ENCODE measurements around the gene IL34. TPM values are rescaled to one million over a fixed set of nuclear protein-coding genes. Genes with fewer than 3 reads are reported as not detected.

The IL34 gene
- total RNA-seq, 2 donors from 2014 or later = 0.89 to 1.5 TPM

GRCh38 chr16:70703835-70704381, 57.5 kb downstream of the IL34 start:
- DNase-seq (no peak), ATAC-seq (peak; percentile 25)
- intact Hi-C loops (cut with DNase I, micrococcal nuclease) = no loop called here

GRCh38 chr16:70704586-70704985, 58.2 kb downstream of the IL34 start:
- no peak for DNase-seq

GRCh38 chr16:70705056-70705455, 58.7 kb downstream of the IL34 start:
- intact Hi-C loops (cut with DNase I, micrococcal nuclease) = no loop called here
- DNase-seq (no peak), ATAC-seq (no peak)

More at GRCh38 chr16:70704586-70704985, 58.2 kb downstream of the IL34 start:
- ATAC-seq = no peak
- intact Hi-C loops (cut with DNase I, micrococcal nuclease) = no loop called here

DNA sequence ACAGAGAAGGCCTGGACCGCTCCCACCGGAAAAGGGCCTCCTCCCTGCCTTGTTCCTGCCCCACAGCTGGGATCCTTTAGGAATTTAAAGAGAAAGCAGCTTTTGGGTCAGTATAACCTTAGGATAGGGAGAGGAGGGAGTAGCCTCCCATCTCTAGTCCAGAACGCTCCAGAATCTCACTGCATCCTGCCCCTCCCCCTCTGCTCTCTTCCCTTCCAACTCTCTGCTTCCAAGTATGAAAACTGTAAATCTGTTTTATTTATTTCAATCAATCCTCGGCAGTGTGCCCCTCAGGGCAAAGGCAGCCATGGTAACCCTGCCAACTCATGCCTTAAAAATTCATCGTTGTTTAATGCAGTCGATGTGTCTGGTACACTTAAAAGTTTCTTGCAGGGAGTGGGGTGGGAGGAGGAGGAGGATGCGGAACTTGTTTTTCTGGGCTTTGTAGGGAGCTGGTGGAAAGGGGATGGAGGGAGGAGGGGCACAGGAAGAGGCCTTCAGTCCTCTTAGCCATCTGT, 60.6 kb downstream of the IL34 start:
- intact Hi-C loops (cut with DNase I, micrococcal nuclease) = no loop called here
- DNase-seq = no peak
- ATAC-seq = no peak

DNA sequence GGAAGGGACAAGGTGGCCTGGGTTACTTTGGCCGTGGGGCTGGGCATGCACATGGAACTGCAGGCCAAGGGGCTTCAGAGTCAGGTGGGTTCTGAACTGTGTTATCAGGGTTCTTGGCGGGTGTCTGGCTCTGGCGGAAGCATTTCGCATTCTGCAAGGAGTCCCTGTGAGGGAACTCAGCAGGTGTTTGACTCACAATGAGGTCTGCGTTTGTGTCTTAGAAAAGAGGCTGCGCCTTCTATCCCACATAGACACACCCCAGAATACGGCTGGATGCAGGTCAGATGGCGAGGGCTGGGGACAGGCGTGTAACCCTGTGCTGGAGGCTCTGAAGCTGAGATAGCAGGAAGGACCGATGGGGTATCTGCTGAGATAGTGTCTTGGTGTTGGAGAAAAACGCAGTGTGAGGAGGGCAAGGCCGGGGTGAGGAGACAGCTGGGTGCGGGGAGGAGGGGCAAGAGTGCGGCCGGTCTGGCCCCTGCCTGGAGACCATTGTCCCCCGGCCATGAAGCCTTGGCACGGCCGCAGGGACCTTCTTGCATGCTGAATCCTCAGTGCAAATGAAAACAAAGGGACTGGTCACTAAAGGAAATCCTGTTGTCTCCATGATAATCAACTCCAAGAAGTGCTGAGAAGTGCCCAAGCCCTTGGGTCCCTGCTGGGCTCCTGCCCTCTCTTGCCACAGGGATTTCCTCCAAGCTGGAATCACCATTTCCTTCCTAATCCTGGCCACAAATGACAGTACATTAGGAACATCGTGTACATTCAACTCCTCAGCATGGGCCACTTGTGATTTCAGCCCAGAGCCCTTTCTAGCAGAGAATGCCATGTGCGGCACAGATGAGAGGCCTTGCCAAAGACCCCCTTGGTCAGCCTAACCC, 62.2 kb downstream of the IL34 start:
- intact Hi-C loops (cut with DNase I, micrococcal nuclease) = no loop called here
- ATAC-seq (no peak), DNase-seq (no peak)

- intact Hi-C loops (cut with DNase I, micrococcal nuclease) = no loop called here
- ATAC-seq (no peak), DNase-seq (no peak)
Measured at GRCh38 chr16:70709457-70709856, 63.1 kb downstream of the IL34 start.

- no peak for ATAC-seq
- intact Hi-C loops (cut with DNase I, micrococcal nuclease) = no loop called here
- DNase-seq = no peak
Measured at GRCh38 chr16:70709942-70710341, 63.6 kb downstream of the IL34 start.

Other genes with a start within 250 kb of the IL34 start
- 1 to 10 TPM; 6.0 to 8.7 TPM for gene ST3GAL2, start 207.5 kb upstream of the IL34 start, total RNA-seq
- gene FCSK, start 192.0 kb upstream of the IL34 start, total RNA-seq = 10 to 100 TPM; 36.5 to 48.8 TPM
- gene COG4, start 123.0 kb upstream of the IL34 start, total RNA-seq = 10 to 100 TPM; 49.5 to 54.4 TPM
- gene SF3B3, start 122.7 kb upstream of the IL34 start, total RNA-seq = 100 to 1,000 TPM; 133 to 168 TPM
- 10 to 100 TPM; 21.5 to 28.3 TPM for gene MTSS2, start 39.5 kb downstream of the IL34 start, total RNA-seq
- 10 to 100 TPM; 26.9 to 32.1 TPM for gene VAC14, start 154.6 kb downstream of the IL34 start, total RNA-seq